GM19395 (cell line): ENCODE results near the gene TAF15.

ENCODE experiments used
- ATAC-seq: cut with Tn5 transposase; IDR thresholded peaks from one replicate; pipeline ENCODE4 v1.9.1; 2021; ENCODE audit warnings: mild to moderate bottlenecking, moderate library complexity; ENCODE audit not compliant: unreplicated experiment

Gene TAF15

GRCh38 chr17:35817196-35817595 is 7.9 kb downstream of the TAF15 start:
- ATAC-seq, result no peak

GRCh38 chr17:35819455-35819854 is 10.2 kb downstream of the TAF15 start:
- ATAC-seq, result no peak

GRCh38 chr17:35821308-35821707 is 12.0 kb downstream of the TAF15 start:
- no peak for ATAC-seq

DNA sequence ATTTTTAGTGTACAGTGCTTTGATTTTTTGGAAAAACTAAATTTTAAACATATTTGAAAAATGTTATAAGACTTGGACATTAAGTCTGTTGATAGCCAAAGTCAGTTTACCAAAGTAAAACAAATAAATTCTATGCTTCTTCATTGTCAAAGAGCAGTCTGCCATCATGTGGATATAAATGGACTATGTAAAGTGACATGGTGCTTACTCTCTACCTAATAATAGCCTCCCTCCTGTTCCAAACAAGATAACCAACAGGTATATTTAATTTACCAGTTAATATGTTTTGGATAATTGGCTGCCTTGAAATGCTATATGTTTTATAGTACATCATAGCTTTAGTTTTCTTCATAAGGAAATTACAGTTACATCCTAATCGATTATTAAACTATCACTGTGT is 15.9 kb downstream of the TAF15 start:
- no peak for ATAC-seq

GRCh38 chr17:35841101-35841500 is 31.8 kb downstream of the TAF15 start:
- no peak for ATAC-seq

DNA sequence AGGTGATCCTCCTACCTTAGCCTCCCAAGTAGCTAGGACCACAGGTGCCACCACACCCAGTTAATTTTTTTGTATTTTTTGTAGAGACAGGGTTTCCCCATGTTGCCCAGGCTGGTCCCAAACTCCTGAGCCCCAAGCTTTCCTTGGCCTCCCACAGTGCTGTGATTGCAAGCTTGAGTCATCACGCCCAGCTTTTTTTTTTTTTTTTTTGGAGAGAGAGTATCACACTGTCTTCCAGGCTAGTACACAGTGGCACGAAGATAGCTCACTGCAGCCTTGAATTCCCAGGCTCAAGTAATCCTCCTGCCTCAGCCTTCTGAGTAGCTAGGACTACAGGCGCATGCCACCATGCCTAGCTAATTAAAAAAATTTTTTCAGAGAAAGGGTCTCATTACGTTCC is 32.2 kb downstream of the TAF15 start:
- no peak for ATAC-seq

DNA sequence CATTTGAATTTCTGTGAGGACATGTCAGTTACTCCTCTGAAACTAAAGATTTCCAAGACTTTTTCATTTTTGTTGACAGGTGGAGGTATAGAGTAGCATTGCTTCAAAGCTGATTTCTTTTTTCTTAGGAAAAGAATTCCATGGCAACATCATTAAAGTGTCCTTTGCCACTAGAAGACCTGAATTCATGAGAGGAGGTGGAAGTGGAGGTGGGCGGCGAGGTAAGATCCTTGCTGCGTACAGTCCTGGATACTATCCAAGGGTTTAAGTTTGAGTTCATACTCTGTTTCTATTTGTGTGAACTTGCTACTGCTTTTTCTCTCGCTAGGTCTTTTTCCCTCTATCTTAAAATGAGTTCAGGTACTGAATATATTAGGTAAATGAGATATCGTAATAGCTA is 33.0 kb downstream of the TAF15 start:
- no peak for ATAC-seq

GRCh38 chr17:35843698-35844097 is 34.4 kb downstream of the TAF15 start:
- no peak for ATAC-seq

GRCh38 chr17:35844547-35844946 is 35.3 kb downstream of the TAF15 start:
- ATAC-seq, result no peak

- no peak for ATAC-seq
Measured at GRCh38 chr17:35846055-35846809, 36.9 kb downstream of the TAF15 start.

DNA sequence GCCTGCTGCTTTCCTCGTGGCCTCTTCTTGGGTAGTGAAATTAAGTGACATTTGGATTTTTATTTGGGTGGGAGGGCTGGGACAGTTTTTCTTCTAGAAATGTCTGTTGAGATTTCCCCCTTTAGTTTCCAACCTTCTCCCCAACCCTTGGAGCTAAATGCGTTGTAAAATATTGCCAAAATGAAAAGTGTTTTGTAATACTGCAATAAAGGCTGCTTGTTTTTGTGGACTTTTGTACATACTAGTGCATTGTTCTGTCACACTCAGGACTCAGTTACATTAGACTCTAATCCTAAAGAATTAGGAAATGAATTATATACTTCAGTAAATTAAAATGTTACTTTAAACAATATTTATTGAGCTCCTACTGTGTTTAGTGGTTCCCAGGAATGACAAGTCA is 37.7 kb downstream of the TAF15 start:
- ATAC-seq, result no peak

- no peak for ATAC-seq
Measured at GRCh38 chr17:35847633-35848373, 38.5 kb downstream of the TAF15 start.

GRCh38 chr17:35849469-35850348 is 40.4 kb downstream of the TAF15 start:
- ATAC-seq, result no peak

- no peak for ATAC-seq
Measured at GRCh38 chr17:35855965-35856364, 46.7 kb downstream of the TAF15 start.

DNA sequence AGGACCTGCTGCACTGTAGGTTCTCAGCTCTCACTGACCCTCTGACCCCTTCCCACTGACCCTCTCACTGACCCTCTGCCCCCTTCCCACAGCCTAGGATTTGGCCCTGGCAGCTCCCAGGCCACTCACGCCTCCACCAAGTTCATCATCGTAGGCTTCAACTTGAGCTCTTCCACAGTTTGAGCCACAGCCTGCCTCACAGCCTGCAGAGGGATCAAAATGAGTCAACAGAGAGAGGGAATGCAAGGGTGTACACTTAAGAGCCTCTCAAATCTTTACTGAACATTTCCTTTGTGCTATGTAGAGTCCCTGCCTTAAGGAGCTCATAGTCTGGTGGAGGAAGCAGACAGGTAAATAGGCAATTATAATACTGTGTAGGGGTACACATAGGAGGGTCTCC is 47.3 kb downstream of the TAF15 start:
- no peak for ATAC-seq

DNA sequence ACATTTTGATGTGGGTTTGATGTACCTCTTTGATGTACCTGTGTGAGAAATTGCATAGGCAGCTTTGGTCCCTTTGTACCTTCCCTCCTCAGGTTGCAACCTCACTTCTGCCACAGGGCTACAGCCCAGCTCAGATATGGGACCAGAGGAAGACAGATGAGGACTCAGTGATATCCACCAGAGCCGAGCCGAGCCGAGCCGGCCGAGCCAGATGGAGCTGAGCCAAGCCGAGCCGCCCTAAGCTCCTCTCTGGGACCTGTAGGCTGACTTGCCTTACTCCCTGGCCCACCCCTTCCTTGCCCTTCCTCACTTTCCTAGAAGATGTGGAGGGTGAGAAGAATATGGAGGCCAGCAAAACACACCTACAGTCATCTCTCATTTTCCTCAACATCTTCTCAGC is 55.6 kb downstream of the TAF15 start:
- no peak for ATAC-seq

DNA sequence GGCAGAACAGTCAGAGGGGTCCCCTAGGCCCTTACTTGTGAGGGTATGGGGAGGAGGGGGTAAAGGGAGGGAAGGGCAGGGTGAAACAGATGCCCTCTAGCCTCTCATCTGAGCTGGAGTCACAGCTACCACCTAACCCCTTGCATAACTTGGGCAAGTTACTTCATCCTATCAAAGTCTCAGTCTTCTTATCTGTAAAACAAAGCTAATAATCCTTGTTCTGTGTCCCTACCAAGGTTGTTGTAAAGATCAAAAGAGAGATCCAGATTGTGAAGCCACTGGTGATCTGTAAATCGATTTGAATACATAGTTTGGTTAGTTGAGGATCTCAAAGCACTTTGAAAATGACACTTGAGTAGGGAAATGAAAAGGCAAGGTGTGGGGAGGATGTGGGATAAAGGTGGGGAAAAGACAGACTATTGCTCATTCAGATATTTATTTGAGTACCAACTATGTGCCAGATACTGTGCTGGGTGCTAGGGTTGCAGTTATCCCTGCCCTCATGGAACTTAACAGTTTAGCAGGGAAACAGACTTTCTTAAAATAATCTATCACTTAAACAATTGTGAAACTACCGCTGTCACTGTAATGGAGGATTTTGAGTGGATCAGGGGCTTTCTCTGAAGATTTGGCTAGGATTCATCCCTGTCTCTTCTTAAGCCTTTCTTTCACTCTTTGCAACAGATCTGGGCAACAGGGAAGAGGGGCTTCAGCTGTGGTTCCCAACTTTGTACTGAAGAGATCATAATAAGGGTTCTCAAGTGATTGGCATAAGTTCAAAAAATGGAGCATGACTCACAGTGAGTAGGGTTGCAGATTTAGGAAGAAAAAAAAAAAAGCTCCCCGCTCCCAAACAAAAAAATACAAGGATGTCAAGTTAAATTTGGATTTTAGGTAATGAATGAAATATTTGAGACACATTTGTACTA is 56.4 kb downstream of the TAF15 start:
- ATAC-seq, result no peak

DNA sequence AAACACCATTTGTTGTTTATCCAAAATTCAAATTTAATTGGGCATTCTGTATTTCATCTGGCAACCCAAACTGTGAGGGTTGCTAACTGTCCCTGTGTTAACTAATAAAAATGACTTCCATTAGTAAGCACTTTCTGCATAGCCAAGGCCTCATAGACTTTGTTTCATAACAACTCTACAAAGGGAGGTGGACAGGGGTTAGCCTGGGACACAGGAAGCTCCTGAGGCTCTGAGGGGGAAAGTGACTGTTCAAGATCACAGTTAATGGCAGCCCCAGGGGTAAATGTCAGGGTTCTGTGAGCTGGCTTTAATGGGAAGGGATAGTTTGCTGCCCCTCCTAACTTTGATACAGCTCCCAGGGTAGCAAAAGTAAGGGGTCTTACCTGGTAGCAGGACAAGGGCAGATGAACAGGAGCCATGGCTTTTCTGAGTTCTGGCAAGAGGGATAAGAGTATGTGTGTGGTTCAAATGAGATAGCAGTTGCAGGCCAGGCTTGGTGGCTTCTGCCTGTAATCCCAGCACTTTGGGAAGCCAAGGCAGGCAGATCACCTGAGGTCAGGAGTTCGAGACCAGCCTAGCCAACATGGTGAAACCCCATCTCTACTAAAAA is 57.2 kb downstream of the TAF15 start:
- ATAC-seq, result no peak

DNA sequence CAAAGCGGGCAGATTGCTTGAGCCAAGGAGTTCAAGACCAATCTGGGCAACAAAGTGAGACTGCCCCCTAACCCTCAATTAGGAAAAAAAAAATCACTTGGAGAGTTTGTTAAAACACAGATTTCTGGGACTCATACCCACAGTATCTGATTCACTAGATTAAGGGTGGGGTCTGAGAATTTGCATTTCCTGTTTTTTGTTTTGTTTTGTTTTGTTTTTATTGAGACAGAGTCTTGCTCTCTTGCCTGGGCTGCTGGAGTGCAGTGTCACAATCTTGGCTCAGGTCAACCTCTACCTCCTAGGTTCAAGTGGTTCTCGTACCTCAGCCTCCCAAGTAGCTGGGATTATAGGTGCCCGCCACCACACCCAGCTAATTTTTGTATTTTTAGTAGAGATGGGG is 58.3 kb downstream of the TAF15 start:
- no peak for ATAC-seq

DNA sequence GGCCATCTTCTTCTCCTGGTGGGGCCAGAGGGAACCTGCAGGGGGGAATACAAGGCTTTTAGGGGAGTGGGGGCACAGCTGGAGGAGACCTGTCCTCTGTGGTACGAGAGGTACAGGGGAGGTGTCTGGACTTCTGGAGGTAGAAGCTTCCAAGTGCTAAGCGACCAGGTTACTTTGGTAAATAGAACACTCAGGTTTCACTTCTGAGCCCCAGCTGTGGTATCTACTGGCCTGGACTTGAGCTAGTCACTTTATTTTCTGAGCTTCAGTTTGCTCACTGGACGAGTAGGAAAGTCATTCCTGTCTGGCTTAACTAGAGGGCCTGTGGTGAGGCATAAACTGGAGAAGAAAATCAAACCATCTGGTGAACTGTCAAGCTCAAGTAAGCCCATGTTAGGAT is 59.5 kb downstream of the TAF15 start, which contains the start of gene HEATR9:
Gene HEATR9, minus strand, starts transcription at position 155 of the 400 bp plus-strand sequence. Its CDS starts 149 bp downstream, at position 6.
- ATAC-seq, result no peak
